ENCODE results near the gene PYGM.

DNA sequence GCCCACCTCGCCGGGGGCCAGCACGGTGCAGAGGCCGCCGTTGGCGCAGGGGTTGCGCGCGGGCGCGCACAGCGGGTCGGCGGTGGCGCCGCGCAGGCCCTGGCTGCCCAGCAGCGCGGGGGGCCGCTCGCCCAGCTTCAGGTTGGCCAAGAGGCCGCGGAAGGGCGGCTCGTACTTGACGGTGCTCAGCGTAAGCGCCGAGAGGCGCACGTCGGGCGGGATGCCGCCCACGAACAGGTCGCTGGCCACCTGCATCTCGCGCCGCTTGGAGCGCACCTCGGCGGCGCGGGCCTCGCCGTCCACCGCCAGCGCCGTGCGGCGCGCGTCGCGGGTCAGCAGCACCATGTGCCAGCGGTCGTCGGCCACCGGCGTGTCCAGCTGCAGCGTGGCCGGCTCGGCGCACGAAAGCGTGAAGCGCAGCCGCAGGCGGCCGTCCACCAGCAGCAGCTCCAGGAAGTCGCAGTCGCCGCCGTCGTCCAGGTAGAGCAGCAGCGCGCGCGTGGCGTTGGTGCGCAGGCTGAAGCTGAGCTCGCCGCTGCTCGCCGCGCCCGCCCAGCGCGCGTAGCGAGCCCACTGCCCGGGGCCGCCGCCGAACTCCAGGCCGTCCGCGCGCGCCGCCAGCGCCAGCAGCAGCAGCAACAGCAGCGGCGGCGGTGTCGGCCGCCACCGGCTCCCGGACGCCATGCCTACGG is 46.6 kb downstream of the PYGM start:
- TF ChIP-seq, protein P1, sequence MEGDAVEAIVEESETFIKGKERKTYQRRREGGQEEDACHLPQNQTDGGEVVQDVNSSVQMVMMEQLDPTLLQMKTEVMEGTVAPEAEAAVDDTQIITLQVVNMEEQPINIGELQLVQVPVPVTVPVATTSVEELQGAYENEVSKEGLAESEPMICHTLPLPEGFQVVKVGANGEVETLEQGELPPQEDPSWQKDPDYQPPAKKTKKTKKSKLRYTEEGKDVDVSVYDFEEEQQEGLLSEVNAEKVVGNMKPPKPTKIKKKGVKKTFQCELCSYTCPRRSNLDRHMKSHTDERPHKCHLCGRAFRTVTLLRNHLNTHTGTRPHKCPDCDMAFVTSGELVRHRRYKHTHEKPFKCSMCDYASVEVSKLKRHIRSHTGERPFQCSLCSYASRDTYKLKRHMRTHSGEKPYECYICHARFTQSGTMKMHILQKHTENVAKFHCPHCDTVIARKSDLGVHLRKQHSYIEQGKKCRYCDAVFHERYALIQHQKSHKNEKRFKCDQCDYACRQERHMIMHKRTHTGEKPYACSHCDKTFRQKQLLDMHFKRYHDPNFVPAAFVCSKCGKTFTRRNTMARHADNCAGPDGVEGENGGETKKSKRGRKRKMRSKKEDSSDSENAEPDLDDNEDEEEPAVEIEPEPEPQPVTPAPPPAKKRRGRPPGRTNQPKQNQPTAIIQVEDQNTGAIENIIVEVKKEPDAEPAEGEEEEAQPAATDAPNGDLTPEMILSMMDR (IDR thresholded peaks at IDR 0.05; ENCODE audit: extremely low read depth in 1 of 2, insufficient read depth in 1 of 2, low read depth in 1 of 2, low read length in 2 of 2): no peak
- TF ChIP-seq POLR2A (IDR thresholded peaks at IDR 0.05; ENCODE audit: low read depth, low read length) (no peak), EZH2 (IDR thresholded peaks at IDR 0.05; ENCODE audit: borderline replicate concordance, low read depth, low read length, severe bottlenecking) (peak; percentile 92), POLR2AphosphoS5 (IDR thresholded peaks at IDR 0.05; ENCODE audit: insufficient read depth, low read depth, low read length) (no peak), MYC (IDR thresholded peaks at IDR 0.05; ENCODE audit: low read depth, low read length) (no peak), GATA2 (IDR thresholded peaks at IDR 0.05; ENCODE audit: insufficient read depth, insufficient read length, low read depth, low read length) (no peak), MAX (IDR thresholded peaks at IDR 0.05; ENCODE audit: insufficient read depth, insufficient read length) (no peak), FOS (IDR thresholded peaks at IDR 0.05; ENCODE audit: borderline replicate concordance, insufficient read depth, low read length) (no peak)

Measured in endothelial cell of umbilical vein (primary cell).